Activated CD4-positive, alpha-beta T cell treated with anti-CD3 and anti-CD28 coated beads for 4 hours (primary cell): ENCODE data around the gene EFCAB11.

Experiments used
- DNase-seq, 2 donors: peaks; one replicate each; pipeline ENCODE4 v3.0.0-alpha.2; 2020

The EFCAB11 gene

DNA sequence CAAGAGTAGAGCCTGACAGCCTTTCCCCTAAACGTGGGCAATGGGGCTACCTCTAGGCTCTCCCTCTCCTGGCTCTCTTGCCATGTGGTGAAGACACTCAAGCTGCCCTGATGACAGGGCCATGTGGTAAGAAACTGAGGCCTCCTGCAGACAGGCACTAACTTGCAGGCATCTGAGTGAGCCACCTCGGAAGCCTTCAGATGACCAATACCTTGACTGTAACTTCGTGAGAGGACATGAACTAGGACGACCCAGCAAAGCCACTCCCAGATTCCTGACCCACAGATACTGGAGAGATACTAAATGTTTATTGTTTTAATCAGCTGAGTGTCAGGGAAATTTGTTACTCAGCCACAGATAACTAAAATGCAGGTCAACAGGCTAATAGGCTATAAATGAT is 96.4 kb downstream of the EFCAB11 start:
- no peak for DNase-seq

DNA sequence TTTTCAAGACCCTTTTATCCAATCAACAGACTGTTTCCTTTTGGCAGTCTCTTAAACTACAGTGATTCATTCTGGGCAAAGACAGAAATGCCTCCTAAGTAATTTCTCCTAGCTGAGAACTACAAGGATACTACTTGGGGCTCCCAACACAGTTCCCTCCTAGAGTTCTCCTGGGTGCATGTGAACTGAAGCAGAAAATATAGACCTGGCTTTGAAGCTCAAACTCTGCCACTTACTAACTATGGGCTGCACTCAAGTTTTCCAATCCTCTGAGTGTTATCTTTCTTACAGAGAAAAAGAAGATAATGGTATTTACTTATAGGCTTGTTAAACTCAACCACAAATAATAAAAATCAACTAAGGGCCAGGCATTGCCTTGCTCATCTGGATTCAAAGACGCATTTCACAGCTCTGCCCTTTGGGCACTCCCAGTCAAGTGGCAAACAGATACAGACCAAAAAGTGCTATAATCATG is 97.6 kb downstream of the EFCAB11 start:
- DNase-seq = no peak

- DNase-seq = no peak
Observed at GRCh38 chr14:89855961-89856656, 98.4 kb downstream of the EFCAB11 start.

GRCh38 chr14:89853936-89854693 is 100.4 kb downstream of the EFCAB11 start:
- DNase-seq = no peak

DNA sequence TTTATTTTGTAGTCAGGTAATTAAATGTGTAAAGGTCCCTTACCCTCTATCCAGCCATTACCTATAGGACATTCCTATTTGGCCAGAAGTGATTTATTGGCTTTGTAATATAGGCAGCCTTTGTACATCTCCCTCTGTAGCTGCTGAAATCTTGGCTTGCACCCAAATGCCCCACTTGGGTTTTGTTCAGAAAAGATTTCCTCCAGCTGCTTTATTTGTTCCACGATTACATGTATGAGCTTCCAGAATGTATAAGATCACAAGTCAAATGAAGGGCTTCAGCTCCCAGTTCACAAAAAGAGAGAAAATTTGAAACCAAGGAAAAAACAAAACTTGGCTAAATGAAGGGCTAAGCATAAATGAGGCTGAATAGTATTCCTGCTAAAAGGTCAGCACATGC is 103.4 kb downstream of the EFCAB11 start:
- no peak for DNase-seq

DNA sequence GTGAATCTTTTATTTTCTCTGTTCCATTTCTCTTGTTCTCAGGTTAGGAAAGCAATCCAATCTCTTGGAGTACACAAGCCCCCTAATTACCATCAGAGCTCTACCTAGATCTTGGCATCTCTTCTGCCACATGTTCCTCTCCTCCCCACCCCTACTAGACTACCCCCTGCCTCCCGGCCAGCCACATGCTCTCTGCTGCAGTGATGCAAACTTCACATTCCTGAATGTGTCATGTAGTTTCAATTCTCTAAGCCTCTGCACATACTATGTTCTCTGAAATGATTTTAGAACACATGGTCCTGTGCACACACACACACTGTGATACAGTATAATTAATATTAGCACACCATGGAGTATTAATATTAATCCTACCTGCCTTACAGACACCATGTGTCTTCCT is 104.6 kb downstream of the EFCAB11 start:
- no peak for DNase-seq

- DNase-seq = no peak
Observed at GRCh38 chr14:89848165-89848564, 106.4 kb downstream of the EFCAB11 start.

- no peak for DNase-seq
Observed at GRCh38 chr14:89845346-89845745, 109.2 kb downstream of the EFCAB11 start.

DNA sequence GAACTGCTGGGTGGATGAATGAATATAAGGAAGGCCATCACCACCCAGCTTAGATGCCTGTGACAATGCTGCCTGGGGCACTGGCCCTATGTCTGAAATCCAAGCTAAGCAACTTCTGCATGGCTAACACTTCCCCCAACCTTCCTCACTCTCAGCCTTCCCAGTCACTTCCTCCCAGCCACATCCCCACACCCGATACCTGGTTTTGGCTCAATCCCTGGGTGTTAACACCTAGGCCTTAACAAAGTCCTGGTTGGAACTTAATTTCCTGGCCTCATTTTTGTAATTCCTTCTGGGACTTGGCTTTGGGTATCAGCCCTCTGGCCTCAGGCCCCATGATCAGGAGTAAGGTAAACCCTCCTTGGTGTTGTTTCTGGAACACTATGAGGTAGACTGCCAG is 110.0 kb downstream of the EFCAB11 start:
- no peak for DNase-seq

GRCh38 chr14:89842837-89843236 is 111.7 kb downstream of the EFCAB11 start:
- no peak for DNase-seq

- DNase-seq = no peak
Observed at GRCh38 chr14:89841851-89842250, 112.7 kb downstream of the EFCAB11 start.

GRCh38 chr14:89836830-89837469 is 117.6 kb downstream of the EFCAB11 start:
- DNase-seq = no peak

DNA sequence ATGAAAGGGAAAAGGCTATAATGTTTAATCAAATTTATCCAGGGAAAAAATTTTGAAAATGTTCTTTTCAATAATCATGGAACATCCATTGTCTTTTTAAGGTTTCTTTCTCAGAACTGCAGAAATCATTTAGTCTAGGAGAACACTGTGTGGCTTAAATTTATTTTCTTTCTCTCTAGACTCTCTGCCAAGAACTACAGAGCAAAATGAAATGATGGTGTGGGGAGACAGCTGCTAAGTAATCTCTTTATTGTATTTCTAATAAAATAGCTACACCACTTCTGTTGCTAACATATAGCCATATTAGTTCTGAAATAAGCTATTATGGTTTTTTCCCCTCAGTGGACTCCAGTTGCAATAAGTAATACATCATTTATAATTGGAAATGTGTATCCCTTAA is 120.9 kb downstream of the EFCAB11 start:
- no peak for DNase-seq

GRCh38 chr14:89833120-89833532 is 121.4 kb downstream of the EFCAB11 start:
- DNase-seq = no peak

DNA sequence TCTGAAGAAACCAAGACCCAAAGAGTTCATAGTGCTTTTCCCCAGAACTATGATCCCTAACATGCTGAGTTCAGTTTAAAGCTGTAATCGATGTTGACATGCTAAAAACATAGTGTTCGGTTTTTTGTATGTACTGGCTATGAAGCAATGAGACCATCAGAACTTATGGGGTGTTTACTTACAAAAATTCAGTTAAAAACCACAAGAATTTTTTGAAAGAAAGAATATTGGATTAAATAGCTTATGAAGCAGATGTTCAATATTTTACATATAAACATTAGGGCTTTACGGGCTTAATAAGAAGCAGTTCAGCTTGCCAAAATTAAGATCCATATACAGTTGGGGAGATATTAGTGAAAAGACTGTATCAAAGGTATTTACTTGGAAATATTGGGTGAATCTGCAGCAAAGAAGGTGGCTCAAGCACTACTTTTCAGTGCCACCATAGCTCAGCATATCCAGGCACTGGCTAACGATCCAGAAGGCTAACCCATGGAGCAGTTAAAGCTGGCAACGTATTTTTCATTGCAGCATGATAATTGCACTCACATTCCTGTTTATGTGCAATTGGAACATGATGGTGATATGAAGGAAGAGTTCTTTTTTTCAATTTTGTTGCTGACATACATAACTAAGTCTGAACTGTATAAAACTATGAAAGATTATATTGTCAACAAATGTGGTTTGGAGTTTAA is 125.9 kb downstream of the EFCAB11 start:
- no peak for DNase-seq

DNA sequence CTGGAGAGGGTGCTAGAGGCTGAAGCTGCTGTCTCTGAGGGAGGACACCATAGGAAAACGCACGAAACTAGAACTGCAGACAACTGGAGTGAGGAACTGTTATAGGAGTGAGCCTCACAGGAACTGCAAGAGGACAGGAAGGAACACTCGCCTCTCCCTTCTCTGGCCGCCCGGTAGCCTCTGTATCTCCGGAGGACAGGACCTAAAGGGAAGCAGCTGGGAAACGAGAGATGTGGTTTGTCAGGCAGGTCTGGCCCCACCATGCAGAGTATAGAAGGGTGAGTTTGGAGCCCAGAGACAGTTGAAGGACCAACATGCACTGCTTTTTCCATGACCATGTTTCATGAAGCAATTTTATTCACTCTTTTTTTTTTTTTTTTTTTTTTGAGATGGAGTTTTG is 127.3 kb downstream of the EFCAB11 start:
- no peak for DNase-seq

GRCh38 chr14:89826596-89826995 is 127.9 kb downstream of the EFCAB11 start:
- no peak for DNase-seq

- DNase-seq = no peak
Observed at GRCh38 chr14:89823743-89824142, 130.8 kb downstream of the EFCAB11 start.

- no peak for DNase-seq
Observed at GRCh38 chr14:89814126-89814525, 140.4 kb downstream of the EFCAB11 start.

- no peak for DNase-seq
Observed at GRCh38 chr14:89813617-89814031, 140.9 kb downstream of the EFCAB11 start.

DNA sequence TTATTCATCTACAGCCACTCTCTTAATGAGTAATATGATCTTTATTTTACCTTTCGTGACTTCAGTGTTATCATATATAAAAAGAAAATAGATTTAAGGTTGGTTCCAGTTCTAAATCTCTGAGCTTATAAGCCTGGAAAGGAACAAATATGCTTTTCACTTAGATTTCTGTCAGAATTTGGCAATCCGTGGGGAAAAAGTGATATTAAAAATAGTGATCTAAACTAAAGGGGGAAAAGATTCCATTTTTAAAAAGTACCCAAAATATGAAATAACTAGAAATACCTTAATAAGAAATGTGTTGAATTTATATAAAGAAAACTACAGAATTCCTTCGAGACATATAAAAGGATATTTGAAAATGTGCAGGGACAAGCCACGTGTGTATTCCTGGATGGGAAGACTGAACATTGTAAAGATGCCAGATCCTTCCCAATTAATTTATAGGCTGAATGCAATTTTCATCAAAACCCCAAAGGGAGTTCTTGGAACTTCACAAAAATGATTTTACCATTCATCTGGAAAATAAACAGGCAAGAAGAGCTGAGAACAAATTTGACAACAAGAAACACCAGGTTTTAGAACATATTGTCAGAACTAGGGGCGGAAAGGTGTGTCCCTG is 142.5 kb downstream of the EFCAB11 start:
- DNase-seq = no peak

DNA sequence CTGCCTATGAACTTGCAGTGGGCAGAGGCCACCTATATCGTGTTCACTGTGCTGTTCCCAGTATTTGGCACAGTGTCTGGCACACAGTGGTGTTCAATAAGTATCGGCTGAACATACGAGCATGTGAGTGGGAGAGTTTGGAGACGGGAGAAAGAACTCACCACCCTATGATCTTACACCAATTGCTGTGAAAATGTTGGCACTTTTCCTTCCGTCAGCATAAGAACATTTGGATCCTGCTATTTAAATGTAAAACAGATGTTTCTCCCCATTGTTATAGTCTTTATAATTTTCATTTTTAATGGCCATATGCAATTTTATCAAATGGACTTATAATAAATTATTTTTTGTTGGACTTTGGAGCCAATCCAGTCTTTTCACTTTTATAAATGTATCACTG is 144.4 kb downstream of the EFCAB11 start:
- no peak for DNase-seq

GRCh38 chr14:89807892-89808291 is 146.6 kb downstream of the EFCAB11 start:
- DNase-seq = no peak
